SJSA1 (cell line): Measurements from ENCODE around the gene DCLK2. TPM values are rescaled to one million over a fixed set of nuclear protein-coding genes. Genes with fewer than 3 reads are reported as not detected.

Source experiments
- DNase-seq, 2 experiments: peaks; one replicate each; pipeline ENCODE4 v3.0.0-alpha.2; 2015 to 2020; ENCODE audit warnings: low spot score in 2 of 2, low read depth in 1 of 2
- H3K27ac ChIP-seq: fragments of 250-450 bp; sonication (Bioruptor Pico); 2 replicates; pipeline ENCODE4 v1.5.1; 2020; ENCODE audit warnings: mild to moderate bottlenecking, moderate library complexity
- H3K27me3 ChIP-seq: fragments of 250-450 bp; sonication (Bioruptor Pico); replicated peaks from 2 replicates; pipeline ENCODE4 v1.5.1; 2020; ENCODE audit warnings: mild to moderate bottlenecking, moderate library complexity
- H3K36me3 ChIP-seq: fragments of 250-450 bp; sonication (Bioruptor Pico); 2 replicates; pipeline ENCODE4 v1.5.1; 2020; ENCODE audit warnings: mild to moderate bottlenecking
- H3K4me1 ChIP-seq: fragments of 250-450 bp; sonication (Bioruptor Pico); replicated peaks from 2 replicates; pipeline ENCODE4 v1.6.1; 2021; ENCODE audit warnings: mild to moderate bottlenecking
- H3K4me3 ChIP-seq: fragments of 250-450 bp; sonication (Bioruptor Pico); 2 replicates; pipeline ENCODE4 v1.5.1; 2020; ENCODE audit warnings: mild to moderate bottlenecking
- H3K9me3 ChIP-seq: fragments of 250-450 bp; sonication (Bioruptor Pico); replicated peaks from 2 replicates; pipeline ENCODE4 v1.5.1; 2020; ENCODE audit warnings: mild to moderate bottlenecking
- total RNA-seq: library from RNA; depleted of rRNA; stranded (reverse); fragments of >200 nt; shearing (Covaris generic); gene quantifications from 2 replicates; pipeline ENCODE4 v1.2.3, GENCODE V29; 2014

DCLK2 gene
- total RNA-seq, 1 experiment from 2014 or later: 5.7 TPM

DNA sequence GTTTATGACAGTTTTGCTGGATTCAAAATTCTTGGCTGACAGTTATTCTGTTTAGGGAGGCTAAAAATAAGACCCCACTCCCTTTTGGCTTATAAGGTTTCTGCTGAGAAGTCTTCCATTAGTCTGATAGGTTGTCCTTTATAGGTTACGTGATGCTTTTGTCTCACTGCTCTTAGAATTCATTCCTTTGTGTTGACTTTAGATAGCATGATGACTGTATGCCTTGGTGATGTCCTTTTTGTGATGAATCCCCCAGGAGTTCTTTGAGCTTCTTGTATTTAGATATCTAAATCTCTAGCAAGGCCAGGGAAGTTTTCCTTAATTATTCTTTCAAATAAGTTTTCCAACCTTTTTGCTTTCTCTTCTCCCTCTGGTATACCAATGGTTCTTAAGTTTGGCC lies 36.4 kb downstream of the DCLK2 start:
- H3K9me3 ChIP-seq: 0 out of 2 replicates have a peak, but pooled peaks cover 6% of the 10 kb centered on the region
- H3K4me3 ChIP-seq: no peak overlapping the region
- no peaks in the 10 kb centered on the region for H3K27me3 ChIP-seq
- H3K4me1 ChIP-seq: peaks cover 20% of the 10 kb centered on the region
- no peak for DNase-seq
- no peaks in the 10 kb centered on the region for H3K36me3 ChIP-seq
- no peak overlapping the region for H3K27ac ChIP-seq

DNA sequence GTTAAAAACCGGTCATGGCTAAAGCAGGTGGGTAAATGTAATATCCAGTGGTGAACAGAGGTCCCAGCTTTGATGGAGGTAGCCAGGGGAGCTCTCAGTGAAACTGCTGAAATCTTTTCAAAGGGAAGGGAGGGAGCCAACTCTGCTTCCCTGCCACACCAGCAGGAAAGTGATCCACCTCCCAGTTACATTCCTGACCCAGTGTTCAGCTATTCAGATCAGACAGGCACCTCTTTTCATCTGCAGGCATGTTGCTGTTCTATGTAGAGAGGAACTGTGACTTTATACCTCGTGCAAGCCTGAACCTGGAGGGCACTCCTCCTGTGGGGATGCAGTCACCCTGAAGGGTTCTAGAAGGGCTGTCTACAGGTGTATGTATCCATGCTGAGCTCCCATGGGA lies 37.6 kb downstream of the DCLK2 start:
- Histone ChIP-seq H3K27me3 (no peaks in the 10 kb centered on the region), H3K36me3 (no peaks in the 10 kb centered on the region), H3K4me1 (peaks cover 31% of the 10 kb centered on the region), H3K27ac (no peak overlapping the region), H3K9me3 (0 out of 2 replicates have a peak, but pooled peaks cover 6% of the 10 kb centered on the region), H3K4me3 (no peak overlapping the region)
- DNase-seq: no peak

DNA sequence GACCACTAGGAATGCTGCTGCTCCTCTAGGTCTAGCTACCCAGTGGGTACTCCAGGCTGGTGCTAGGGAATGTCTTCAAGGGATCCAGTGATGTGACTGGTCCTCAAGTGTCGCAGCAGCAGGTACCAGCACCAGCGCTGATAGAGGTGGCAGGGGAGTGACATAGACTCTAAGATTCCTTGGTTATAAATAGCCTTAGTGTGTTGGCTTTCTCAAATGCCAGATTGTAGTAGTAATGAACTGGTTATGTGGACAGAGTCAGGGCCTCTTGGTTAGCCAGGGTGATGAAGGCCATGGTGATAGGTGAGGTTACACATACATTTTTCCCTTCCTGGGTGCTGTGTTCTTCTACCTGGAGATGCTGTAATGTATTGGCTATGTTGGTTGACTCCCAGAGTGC lies 38.3 kb downstream of the DCLK2 start:
- no peak overlapping the region for H3K27ac ChIP-seq
- no peaks in the 10 kb centered on the region for H3K36me3 ChIP-seq
- H3K4me1 ChIP-seq: peaks cover 31% of the 10 kb centered on the region
- no peak overlapping the region for H3K4me3 ChIP-seq
- no peaks in the 10 kb centered on the region for H3K27me3 ChIP-seq
- no peak for DNase-seq
- 0 out of 2 replicates have a peak, but pooled peaks cover 9% of the 10 kb centered on the region for H3K9me3 ChIP-seq

DNA sequence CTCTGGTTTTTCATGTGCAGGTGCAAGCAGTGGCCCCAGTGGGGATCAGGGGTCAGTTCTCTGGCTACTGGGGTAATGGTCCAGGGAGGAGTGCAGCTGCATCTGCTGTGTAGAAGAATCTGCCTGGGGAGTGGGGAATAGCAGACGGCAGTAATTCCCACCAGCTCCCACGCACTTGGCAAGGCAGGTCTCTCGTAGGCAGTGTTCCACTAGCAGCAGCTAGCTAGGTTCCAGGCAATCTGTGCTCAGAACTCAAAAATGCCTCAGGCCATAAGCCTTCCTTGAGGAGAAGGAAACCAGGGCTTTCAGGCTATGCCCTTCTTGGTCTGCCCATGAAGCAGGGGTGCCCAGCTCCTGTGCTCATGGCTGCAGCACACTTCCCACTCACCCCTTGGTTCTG lies 38.8 kb downstream of the DCLK2 start:
- no peak overlapping the region for H3K27ac ChIP-seq
- peaks cover 31% of the 10 kb centered on the region for H3K4me1 ChIP-seq
- H3K9me3 ChIP-seq: 0 out of 2 replicates have a peak, but pooled peaks cover 11% of the 10 kb centered on the region
- no peak for DNase-seq
- no peak overlapping the region for H3K4me3 ChIP-seq
- H3K27me3 ChIP-seq: no peaks in the 10 kb centered on the region
- H3K36me3 ChIP-seq: no peaks in the 10 kb centered on the region

DNA sequence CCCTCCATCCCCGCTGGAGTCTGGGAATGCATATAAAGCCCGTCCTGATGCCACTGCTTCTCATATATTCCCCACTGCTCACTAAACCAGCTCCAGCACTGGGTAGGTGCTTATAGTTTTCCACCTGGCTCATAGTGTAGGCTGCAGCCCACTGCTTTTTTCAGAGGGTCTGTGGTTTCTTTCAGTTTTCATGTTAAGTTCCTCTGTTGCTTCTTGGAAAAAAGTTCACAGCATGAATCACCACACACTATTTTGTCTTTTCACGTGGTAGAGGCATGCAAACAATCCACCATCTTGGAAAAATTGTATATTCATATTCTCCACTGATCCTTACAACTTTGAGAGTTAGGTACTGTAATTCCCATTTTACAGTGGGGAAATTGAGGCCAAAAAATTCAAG lies 39.4 kb downstream of the DCLK2 start:
- H3K9me3 ChIP-seq: 0 out of 2 replicates have a peak, but pooled peaks cover 11% of the 10 kb centered on the region
- no peak overlapping the region for H3K4me3 ChIP-seq
- no peaks in the 10 kb centered on the region for H3K36me3 ChIP-seq
- H3K27me3 ChIP-seq: no peaks in the 10 kb centered on the region
- H3K4me1 ChIP-seq: peaks cover 31% of the 10 kb centered on the region
- H3K27ac ChIP-seq: no peak overlapping the region
- no peak for DNase-seq

DNA sequence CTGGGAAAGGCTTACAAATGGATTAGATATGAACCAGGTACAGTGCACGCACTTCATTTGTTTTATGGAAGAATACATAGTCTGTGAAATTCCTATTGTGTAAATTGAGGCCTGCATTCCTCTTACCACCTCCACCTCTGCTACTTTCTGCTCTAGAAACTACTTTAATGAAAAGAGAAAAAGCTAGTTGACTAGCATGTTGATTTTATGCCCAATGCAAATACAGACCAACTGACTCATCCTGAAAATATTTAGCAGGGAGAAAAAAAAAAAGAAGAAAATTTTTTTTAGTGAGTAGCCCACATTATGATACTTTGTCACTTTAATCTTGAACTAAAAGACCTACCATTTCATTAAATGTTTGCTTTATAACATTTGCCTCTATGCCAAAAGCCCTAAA lies 41.2 kb downstream of the DCLK2 start:
- Histone ChIP-seq H3K36me3 (no peaks in the 10 kb centered on the region), H3K4me3 (no peak overlapping the region), H3K27me3 (no peaks in the 10 kb centered on the region)

DNA sequence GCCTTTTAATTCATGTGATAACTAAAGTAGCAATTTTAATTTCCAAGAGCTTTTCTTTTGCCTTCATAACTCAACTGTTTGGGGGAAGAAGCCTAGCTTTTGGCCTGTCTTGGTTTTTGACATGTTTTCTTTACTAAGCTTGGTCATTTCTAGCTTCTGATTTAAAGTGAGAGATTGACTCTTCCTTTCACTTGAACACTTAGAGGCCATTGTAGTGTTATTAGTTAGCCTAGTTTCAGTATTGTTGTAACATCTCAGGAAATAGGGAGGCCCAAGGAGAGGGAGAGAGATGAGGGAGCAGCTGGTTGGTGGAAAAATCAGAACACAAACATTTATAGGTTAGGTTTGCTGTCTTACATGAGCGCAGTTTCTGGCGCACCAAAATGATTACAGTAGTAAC lies 44.8 kb downstream of the DCLK2 start:
- Histone ChIP-seq H3K27ac (no peak overlapping the region), H3K27me3 (no peaks in the 10 kb centered on the region), H3K36me3 (no peaks in the 10 kb centered on the region), H3K4me1 (peaks cover 40% of the 10 kb centered on the region), H3K9me3 (0 out of 2 replicates have a peak, but pooled peaks cover 5% of the 10 kb centered on the region), H3K4me3 (no peak overlapping the region)
- DNase-seq: no peak

More for the DNA sequence above, 41.2 kb downstream of the DCLK2 start:
- Histone ChIP-seq H3K9me3 (0 out of 2 replicates have a peak, but pooled peaks cover 8% of the 10 kb centered on the region), H3K27ac (peak overlapping the region; percentile 15), H3K4me1 (peaks cover 31% of the 10 kb centered on the region)
- DNase-seq: peak in 1 of 2 experiments; percentile 70

DNA sequence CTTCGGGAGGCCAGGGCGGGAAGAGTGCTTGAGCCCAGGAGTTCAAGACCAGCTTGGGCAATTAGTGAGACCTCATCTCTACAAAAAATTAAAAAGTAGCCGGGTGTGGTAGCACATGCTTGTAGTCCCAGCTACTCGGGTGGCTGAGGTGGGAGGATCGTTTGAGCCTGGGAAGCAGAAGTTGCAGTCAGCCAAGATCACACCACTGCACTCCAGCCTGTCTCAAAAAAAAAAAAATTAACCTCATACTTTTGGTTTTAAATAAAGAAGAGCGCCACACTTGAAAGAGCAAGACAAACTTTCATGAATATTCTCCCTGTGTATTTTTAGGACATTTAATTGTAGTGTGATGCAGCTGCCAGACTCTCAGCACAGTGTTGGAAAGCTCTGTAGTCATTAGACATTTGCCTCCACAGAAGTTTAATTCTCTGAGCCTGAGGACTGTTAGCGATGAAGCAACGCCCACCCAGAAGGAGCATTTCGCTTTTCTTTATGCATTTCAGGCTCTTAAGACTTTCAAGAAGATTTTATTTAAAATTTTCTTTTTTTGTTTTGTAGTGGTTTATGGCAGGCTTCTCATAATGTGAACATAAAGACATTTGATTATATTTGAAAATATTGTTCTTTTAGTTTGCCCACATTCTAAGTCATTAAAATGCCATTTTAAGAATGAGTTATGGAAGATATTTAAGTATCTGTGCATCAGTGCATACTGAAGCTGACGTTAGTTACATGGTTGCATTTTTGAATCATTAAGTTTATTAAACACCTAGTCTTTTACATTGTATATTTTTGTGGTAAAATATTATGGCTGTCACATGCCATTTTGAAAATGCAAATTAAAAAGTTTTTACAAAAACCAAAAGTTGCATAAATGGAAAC lies 45.8 kb downstream of the DCLK2 start:
- Histone ChIP-seq H3K4me1 (peaks cover 36% of the 10 kb centered on the region), H3K27ac (no peak overlapping the region), H3K4me3 (no peak overlapping the region), H3K27me3 (no peaks in the 10 kb centered on the region), H3K36me3 (no peaks in the 10 kb centered on the region), H3K9me3 (0 out of 2 replicates have a peak, but pooled peaks cover 5% of the 10 kb centered on the region)
- no peak for DNase-seq

DNA sequence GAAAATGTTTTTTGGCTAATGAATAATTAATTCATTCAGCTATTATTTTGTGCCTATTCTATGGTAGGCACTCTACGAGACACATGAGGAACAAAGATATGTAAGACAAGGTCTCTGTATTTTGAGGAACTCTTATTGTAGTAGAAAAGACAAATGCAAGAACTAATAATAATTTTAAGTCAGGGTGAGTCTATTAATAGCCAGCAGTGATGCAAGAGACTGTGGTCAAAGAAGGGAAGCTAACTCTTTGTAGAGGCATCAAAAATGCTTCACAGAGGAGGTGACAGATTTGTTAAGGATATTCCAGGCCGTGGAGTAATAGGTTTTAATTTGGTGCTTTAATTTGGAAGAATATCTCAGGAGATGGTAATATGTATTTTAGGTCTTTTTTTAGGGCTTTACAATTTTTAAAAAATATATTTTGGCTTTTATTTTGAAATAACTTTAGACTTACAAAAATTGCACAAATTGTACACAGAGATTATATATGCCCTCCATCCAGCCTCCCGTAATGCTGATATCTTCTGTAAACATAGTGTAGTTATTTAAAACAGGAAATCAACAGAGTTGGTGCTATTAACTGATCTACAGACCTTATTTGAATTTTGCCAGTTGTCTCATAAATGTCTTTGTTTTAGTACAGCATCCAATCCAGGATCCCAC lies 48.1 kb downstream of the DCLK2 start:
- Histone ChIP-seq H3K27ac (0 out of 2 replicates have a peak overlapping the region, but pooled peaks have one; percentile 13), H3K4me1 (peaks cover 19% of the 10 kb centered on the region), H3K36me3 (no peaks in the 10 kb centered on the region), H3K4me3 (no peak overlapping the region), H3K9me3 (0 out of 2 replicates have a peak, but pooled peaks cover 4% of the 10 kb centered on the region), H3K27me3 (no peaks in the 10 kb centered on the region)
- DNase-seq: no peak

DNA sequence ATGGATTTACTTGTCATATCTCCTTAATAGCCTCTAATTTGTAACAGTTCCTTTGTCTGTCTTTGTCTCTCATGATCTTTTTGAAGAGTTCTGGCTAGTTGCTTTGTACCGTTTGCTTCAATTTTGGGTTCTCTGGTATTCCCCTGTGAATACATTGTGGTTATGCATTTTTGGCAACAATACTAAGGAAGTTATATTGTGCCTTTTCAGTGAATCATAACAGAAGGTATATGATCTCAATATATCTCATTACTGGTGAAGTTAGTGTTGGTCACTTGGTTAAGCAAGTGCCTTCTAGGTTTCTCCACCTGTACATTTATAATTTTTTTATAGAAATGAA lies 48.6 kb downstream of the DCLK2 start:
- no peak overlapping the region for H3K4me3 ChIP-seq
- peak in 1 of 2 experiments; percentile 32 for DNase-seq
- H3K27me3 ChIP-seq: no peaks in the 10 kb centered on the region
- H3K9me3 ChIP-seq: no peaks in the 10 kb centered on the region
- H3K4me1 ChIP-seq: peaks cover 19% of the 10 kb centered on the region
- H3K36me3 ChIP-seq: no peaks in the 10 kb centered on the region
- 0 out of 2 replicates have a peak overlapping the region, but pooled peaks have one; percentile 13 for H3K27ac ChIP-seq

DNA sequence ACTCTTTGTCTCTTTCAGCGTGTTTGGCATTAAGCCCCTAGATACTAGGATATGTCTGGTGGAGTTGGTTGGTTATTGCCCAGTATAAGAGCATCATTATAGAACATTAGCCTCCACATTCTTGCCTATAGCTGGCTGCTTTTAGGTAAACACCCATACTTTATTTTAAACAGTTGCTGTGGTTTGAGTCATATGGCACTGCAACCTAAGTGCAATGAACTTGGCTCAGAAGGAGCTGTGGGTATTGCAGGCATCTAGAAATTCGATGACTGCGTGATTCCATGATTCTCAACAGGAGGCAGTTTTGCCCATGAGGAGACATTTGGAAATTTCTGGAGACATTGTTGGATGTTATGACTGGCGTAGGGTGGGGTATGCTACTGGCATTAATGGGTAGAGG lies 49.5 kb downstream of the DCLK2 start:
- no peak for DNase-seq
- no peak overlapping the region for H3K27ac ChIP-seq
- H3K4me1 ChIP-seq: peaks cover 19% of the 10 kb centered on the region
- H3K9me3 ChIP-seq: no peaks in the 10 kb centered on the region
- H3K36me3 ChIP-seq: no peaks in the 10 kb centered on the region
- H3K4me3 ChIP-seq: no peak overlapping the region
- H3K27me3 ChIP-seq: no peaks in the 10 kb centered on the region

DNA sequence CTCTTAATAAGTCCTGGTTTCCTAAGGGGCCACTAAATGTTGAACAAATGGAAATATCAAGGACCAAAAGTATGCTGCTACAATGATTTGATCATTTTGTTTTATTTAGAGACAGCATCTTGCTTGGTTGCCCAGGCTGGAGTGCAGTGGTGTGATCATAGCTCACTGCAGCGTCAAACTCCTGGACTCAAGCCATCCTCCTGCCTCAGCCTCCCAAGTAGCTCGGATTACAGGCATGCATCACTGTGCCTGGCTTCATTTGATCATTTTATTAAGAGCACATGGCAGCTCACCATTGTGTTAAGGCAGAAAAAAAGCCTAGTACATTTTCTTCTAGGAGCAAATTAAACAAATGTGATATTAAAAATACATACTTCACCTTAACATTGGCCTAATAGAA lies 52.7 kb downstream of the DCLK2 start:
- H3K27ac ChIP-seq: no peak overlapping the region
- H3K4me3 ChIP-seq: no peak overlapping the region
- no peaks in the 10 kb centered on the region for H3K9me3 ChIP-seq
- peaks cover 32% of the 10 kb centered on the region for H3K4me1 ChIP-seq
- no peak for DNase-seq
- no peaks in the 10 kb centered on the region for H3K36me3 ChIP-seq
- H3K27me3 ChIP-seq: no peaks in the 10 kb centered on the region

DNA sequence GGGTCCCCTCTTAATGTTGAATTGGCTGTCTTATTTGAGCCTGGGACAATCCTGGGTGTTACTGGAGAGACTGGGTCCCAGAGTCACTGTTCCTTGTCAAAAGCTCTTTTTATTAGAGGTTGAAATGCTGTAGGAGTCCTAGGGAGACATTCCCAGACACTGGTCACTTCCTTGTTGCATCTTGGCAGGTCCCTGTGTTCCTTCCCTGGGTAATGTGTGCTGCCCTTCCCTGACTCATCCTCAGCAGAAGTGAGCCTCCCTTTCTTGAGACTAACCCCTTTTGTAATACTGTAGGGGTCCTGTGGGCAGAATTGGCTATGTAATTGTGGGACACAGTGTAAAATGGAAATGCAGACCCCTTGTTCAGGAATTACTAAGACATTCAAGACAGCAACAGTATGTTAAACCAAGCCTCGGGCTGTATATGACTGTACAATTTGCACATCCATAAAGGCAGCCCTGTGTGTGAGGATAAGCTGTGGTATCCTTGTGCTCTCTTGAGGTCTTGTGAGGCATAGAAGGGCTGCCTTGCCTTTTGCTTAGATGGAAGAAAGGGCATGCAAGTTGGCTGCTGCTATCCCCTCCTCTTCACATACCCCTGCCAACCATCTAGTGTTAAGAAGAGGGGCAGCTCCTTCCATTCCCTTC lies 53.5 kb downstream of the DCLK2 start:
- H3K27ac ChIP-seq: no peak overlapping the region
- no peak for DNase-seq
- H3K4me3 ChIP-seq: no peak overlapping the region
- H3K4me1 ChIP-seq: peaks cover 32% of the 10 kb centered on the region
- no peaks in the 10 kb centered on the region for H3K36me3 ChIP-seq
- H3K9me3 ChIP-seq: no peaks in the 10 kb centered on the region
- no peaks in the 10 kb centered on the region for H3K27me3 ChIP-seq

DNA sequence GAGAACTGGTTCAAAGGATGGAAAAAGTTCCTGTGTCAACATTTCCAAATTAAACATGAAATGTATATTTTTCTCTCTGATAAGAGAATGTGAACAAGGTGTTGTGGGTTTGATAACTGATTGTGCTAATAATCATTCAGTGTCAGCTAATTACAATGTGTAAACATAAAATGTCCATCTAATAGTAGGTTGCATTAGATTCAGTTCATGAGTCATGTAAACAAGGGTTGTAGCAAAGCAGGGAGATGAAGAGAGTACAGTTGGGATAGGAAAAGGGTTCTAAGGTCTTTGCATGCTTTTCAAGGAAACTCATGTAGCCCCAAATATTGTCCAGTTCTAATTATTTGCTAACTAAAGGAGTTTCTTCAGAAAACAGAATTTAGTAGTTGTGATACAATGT lies 55.4 kb downstream of the DCLK2 start:
- peaks cover 21% of the 10 kb centered on the region for H3K4me1 ChIP-seq
- H3K4me3 ChIP-seq: no peak overlapping the region
- DNase-seq: no peak
- H3K9me3 ChIP-seq: no peaks in the 10 kb centered on the region
- no peaks in the 10 kb centered on the region for H3K36me3 ChIP-seq
- H3K27me3 ChIP-seq: no peaks in the 10 kb centered on the region
- H3K27ac ChIP-seq: no peak overlapping the region
